ENCODE results near the gene SRCAP. TPM values are rescaled to one million over a fixed set of nuclear protein-coding genes. Genes with fewer than 3 reads are reported as not detected.

Gene SRCAP
- polyA plus RNA-seq (2013, experiment 1 of 4), result 45.8 TPM
- 62.0 TPM for polyA plus RNA-seq (2013, experiment 2 of 4)
- 31.4 TPM for polyA plus RNA-seq (2013, experiment 3 of 4)
- 38.0 TPM for polyA plus RNA-seq (2013, experiment 4 of 4)

- Histone ChIP-seq H3K4me3 (ENCODE audit: insufficient read depth, low read depth, low read length) (peak within 1 kb of the TSS; percentile 100), H3K36me3 (ENCODE audit: control insufficient read depth, insufficient read depth, low read length) (peaks cover 30% of the 10 kb centered on the region), H3K27ac (ENCODE audit: insufficient read depth, low read depth, low read length, poor library complexity, severe bottlenecking) (peak within 1 kb of the TSS; percentile 100), H3K4me1 (ENCODE audit: control insufficient read depth, insufficient read depth, low read length) (peaks cover 4% of the 10 kb centered on the region), H3K9me3 (ENCODE audit: control insufficient read depth, low read length) (no peaks in the 10 kb centered on the region), H3K27me3 (ENCODE audit: control insufficient read depth, insufficient read depth, low read length, poor library complexity, severe bottlenecking) (peaks cover 21% of the 10 kb centered on the region)
- WGBS, 2 experiments, result 1 to 2% methylated on average over 57 of the region's 57 CpGs
These were observed at the start of gene SRCAP for GRCh38 chr16:30698816-30699614. SRCAP (plus strand) TSS chr16:30699171; CDS start chr16:30700825, 1,654 bp downstream.

DNA sequence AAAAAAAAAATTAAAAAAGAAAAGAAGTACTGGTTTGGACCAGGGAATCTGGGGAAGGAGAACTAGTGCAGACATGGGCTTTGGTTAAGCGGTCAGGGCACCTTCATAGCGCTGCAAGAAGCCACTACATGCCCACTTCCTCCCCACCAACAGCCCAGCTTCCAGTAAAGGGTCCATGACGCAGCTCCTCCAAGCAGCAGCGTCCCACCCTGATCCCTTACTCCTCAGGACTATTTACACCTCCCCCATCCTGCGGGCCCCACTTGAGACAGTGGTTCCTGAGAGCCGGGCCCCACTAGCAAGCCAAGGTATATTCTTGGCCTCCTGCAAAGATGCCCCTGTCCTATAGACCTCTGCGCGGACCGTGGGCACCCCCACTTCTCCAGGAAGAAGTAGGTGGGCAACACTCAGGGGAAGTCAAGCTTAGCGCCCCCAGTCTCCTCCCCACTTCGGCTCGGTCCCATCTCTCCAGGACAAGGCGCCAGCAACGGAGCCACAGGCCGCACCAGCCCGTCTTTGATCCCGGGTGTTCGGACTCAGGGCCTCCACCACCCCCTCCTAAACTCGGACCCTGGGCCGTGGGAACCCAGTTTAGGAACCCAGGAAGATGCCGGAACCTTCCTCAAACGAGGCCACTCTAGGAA lies 49.1 kb upstream of the SRCAP start:
- H3K36me3 ChIP-seq (ENCODE audit: control insufficient read depth, insufficient read depth, low read length), result no peaks in the 10 kb centered on the region
- H3K27ac ChIP-seq (ENCODE audit: insufficient read depth, low read depth, low read length, poor library complexity, severe bottlenecking), result no peak overlapping the region
- peaks cover 21% of the 10 kb centered on the region for H3K27me3 ChIP-seq (ENCODE audit: control insufficient read depth, insufficient read depth, low read length, poor library complexity, severe bottlenecking)
- no peaks in the 10 kb centered on the region for H3K9me3 ChIP-seq (ENCODE audit: control insufficient read depth, low read length)
- peaks cover 4% of the 10 kb centered on the region for H3K4me1 ChIP-seq (ENCODE audit: control insufficient read depth, insufficient read depth, low read length)
- WGBS, 2 experiments, result 86 to 87% methylated on average over 22 of the region's 22 CpGs
- H3K4me3 ChIP-seq (ENCODE audit: insufficient read depth, low read depth, low read length), result peak overlapping the region; percentile 14

- peak within 1 kb of the TSS; percentile 95 for H3K27ac ChIP-seq (ENCODE audit: insufficient read depth, low read depth, low read length, poor library complexity, severe bottlenecking)
- H3K9me3 ChIP-seq (ENCODE audit: control insufficient read depth, low read length), result no peaks in the 10 kb centered on the region
- peaks cover 14% of the 10 kb centered on the region for H3K27me3 ChIP-seq (ENCODE audit: control insufficient read depth, insufficient read depth, low read length, poor library complexity, severe bottlenecking)
- whole genome bisulfite sequencing, 2 experiments, result 9% methylated on average over 53 of the region's 53 CpGs
- H3K4me3 ChIP-seq (ENCODE audit: insufficient read depth, low read depth, low read length), result peak within 1 kb of the TSS; percentile 87
- H3K36me3 ChIP-seq (ENCODE audit: control insufficient read depth, insufficient read depth, low read length), result peaks cover 4% of the 10 kb centered on the region
- H3K4me1 ChIP-seq (ENCODE audit: control insufficient read depth, insufficient read depth, low read length), result peaks cover 4% of the 10 kb centered on the region
These were observed 48.4 kb upstream of the SRCAP start, which contains the start of gene PRR14 for GRCh38 chr16:30650369-30651123. PRR14 (plus strand) TSS chr16:30650960; CDS start chr16:30651646, 686 bp downstream.

GRCh38 chr16:30651124-30652004 lies 47.6 kb upstream of the SRCAP start:
- H3K27me3 ChIP-seq (ENCODE audit: control insufficient read depth, insufficient read depth, low read length, poor library complexity, severe bottlenecking), result peaks cover 11% of the 10 kb centered on the region
- no peaks in the 10 kb centered on the region for H3K9me3 ChIP-seq (ENCODE audit: control insufficient read depth, low read length)
- H3K27ac ChIP-seq (ENCODE audit: insufficient read depth, low read depth, low read length, poor library complexity, severe bottlenecking), result peak overlapping the region; percentile 95
- H3K36me3 ChIP-seq (ENCODE audit: control insufficient read depth, insufficient read depth, low read length), result peaks cover 5% of the 10 kb centered on the region
- H3K4me3 ChIP-seq (ENCODE audit: insufficient read depth, low read depth, low read length), result peak overlapping the region; percentile 87
- H3K4me1 ChIP-seq (ENCODE audit: control insufficient read depth, insufficient read depth, low read length), result peaks cover 4% of the 10 kb centered on the region
- 2 to 3% methylated on average over 69 to 71 of the region's 71 CpGs for WGBS, 2 experiments

GRCh38 chr16:30652005-30652296 lies 47.0 kb upstream of the SRCAP start:
- H3K4me3 ChIP-seq (ENCODE audit: insufficient read depth, low read depth, low read length), result peak overlapping the region; percentile 87
- peaks cover 10% of the 10 kb centered on the region for H3K27me3 ChIP-seq (ENCODE audit: control insufficient read depth, insufficient read depth, low read length, poor library complexity, severe bottlenecking)
- H3K27ac ChIP-seq (ENCODE audit: insufficient read depth, low read depth, low read length, poor library complexity, severe bottlenecking), result no peak overlapping the region
- peaks cover 4% of the 10 kb centered on the region for H3K4me1 ChIP-seq (ENCODE audit: control insufficient read depth, insufficient read depth, low read length)
- H3K36me3 ChIP-seq (ENCODE audit: control insufficient read depth, insufficient read depth, low read length), result peaks cover 8% of the 10 kb centered on the region
- 56 to 57% methylated on average over 2 of the region's 2 CpGs for WGBS, 2 experiments
- no peaks in the 10 kb centered on the region for H3K9me3 ChIP-seq (ENCODE audit: control insufficient read depth, low read length)

GRCh38 chr16:30652718-30653117 lies 46.3 kb upstream of the SRCAP start:
- Histone ChIP-seq H3K36me3 (ENCODE audit: control insufficient read depth, insufficient read depth, low read length) (peaks cover 8% of the 10 kb centered on the region), H3K27me3 (ENCODE audit: control insufficient read depth, insufficient read depth, low read length, poor library complexity, severe bottlenecking) (peaks cover 6% of the 10 kb centered on the region), H3K4me1 (ENCODE audit: control insufficient read depth, insufficient read depth, low read length) (peaks cover 4% of the 10 kb centered on the region), H3K27ac (ENCODE audit: insufficient read depth, low read depth, low read length, poor library complexity, severe bottlenecking) (no peak overlapping the region), H3K4me3 (ENCODE audit: insufficient read depth, low read depth, low read length) (no peak overlapping the region), H3K9me3 (ENCODE audit: control insufficient read depth, low read length) (no peaks in the 10 kb centered on the region)
- WGBS, 2 experiments, result 96% methylated on average over 18 of the region's 18 CpGs

- Histone ChIP-seq H3K27me3 (ENCODE audit: control insufficient read depth, insufficient read depth, low read length, poor library complexity, severe bottlenecking) (peaks cover 6% of the 10 kb centered on the region), H3K4me3 (ENCODE audit: insufficient read depth, low read depth, low read length) (no peak overlapping the region), H3K36me3 (ENCODE audit: control insufficient read depth, insufficient read depth, low read length) (peaks cover 8% of the 10 kb centered on the region), H3K4me1 (ENCODE audit: control insufficient read depth, insufficient read depth, low read length) (peaks cover 4% of the 10 kb centered on the region), H3K9me3 (ENCODE audit: control insufficient read depth, low read length) (no peaks in the 10 kb centered on the region), H3K27ac (ENCODE audit: insufficient read depth, low read depth, low read length, poor library complexity, severe bottlenecking) (no peak overlapping the region)
- 95 to 96% methylated on average over 18 of the region's 18 CpGs for WGBS, 2 experiments
These were observed 44.1 kb upstream of the SRCAP start for GRCh38 chr16:30654856-30655255.

- Histone ChIP-seq H3K36me3 (ENCODE audit: control insufficient read depth, insufficient read depth, low read length) (peaks cover 9% of the 10 kb centered on the region), H3K4me3 (ENCODE audit: insufficient read depth, low read depth, low read length) (no peak overlapping the region), H3K27me3 (ENCODE audit: control insufficient read depth, insufficient read depth, low read length, poor library complexity, severe bottlenecking) (peaks cover 6% of the 10 kb centered on the region), H3K27ac (ENCODE audit: insufficient read depth, low read depth, low read length, poor library complexity, severe bottlenecking) (no peak overlapping the region), H3K9me3 (ENCODE audit: control insufficient read depth, low read length) (no peaks in the 10 kb centered on the region), H3K4me1 (ENCODE audit: control insufficient read depth, insufficient read depth, low read length) (peaks cover 14% of the 10 kb centered on the region)
- 94 to 96% methylated on average over 12 of the region's 12 CpGs for WGBS, 2 experiments
These were observed 43.1 kb upstream of the SRCAP start for GRCh38 chr16:30655815-30656347.

DNA sequence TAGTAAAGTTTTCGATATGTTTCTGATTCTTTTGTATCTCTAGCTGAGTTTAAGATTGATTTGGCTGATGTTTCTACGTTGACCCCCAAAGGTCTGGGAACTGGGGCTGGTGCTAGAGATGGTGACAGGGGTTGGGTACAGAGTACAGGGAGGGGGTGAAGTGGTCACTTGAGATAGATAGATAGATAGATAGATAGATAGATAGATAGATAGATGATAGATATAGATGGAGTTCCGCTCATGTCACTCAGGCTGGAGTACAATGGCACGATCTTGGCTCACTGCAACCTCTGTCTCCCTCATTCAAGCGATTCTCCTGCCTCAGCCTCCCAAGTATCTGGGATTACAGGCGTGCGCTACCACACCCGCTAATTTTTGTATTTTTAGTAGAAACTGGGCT lies 42.6 kb upstream of the SRCAP start:
- Histone ChIP-seq H3K36me3 (ENCODE audit: control insufficient read depth, insufficient read depth, low read length) (peaks cover 12% of the 10 kb centered on the region), H3K4me1 (ENCODE audit: control insufficient read depth, insufficient read depth, low read length) (peaks cover 16% of the 10 kb centered on the region), H3K9me3 (ENCODE audit: control insufficient read depth, low read length) (no peaks in the 10 kb centered on the region), H3K4me3 (ENCODE audit: insufficient read depth, low read depth, low read length) (no peak overlapping the region), H3K27ac (ENCODE audit: insufficient read depth, low read depth, low read length, poor library complexity, severe bottlenecking) (no peak overlapping the region), H3K27me3 (ENCODE audit: control insufficient read depth, insufficient read depth, low read length, poor library complexity, severe bottlenecking) (peaks cover 6% of the 10 kb centered on the region)
- WGBS, 2 experiments, result 90 to 95% methylated on average over 8 of the region's 8 CpGs

Measured in ectodermal cell (in vitro differentiated cells).